ENCODE results near the gene NFASC. TPM values are rescaled to one million over a fixed set of nuclear protein-coding genes. Genes with fewer than 3 reads are reported as not detected.

The NFASC gene
- total and polyA plus RNA-seq, 9 of the 15 experiments (the other 6 are each of a cell fraction or from before 2014, with no cell fraction given) = 0.03 to 0.16 (median 0.06) TPM; not detected in 6

DNA sequence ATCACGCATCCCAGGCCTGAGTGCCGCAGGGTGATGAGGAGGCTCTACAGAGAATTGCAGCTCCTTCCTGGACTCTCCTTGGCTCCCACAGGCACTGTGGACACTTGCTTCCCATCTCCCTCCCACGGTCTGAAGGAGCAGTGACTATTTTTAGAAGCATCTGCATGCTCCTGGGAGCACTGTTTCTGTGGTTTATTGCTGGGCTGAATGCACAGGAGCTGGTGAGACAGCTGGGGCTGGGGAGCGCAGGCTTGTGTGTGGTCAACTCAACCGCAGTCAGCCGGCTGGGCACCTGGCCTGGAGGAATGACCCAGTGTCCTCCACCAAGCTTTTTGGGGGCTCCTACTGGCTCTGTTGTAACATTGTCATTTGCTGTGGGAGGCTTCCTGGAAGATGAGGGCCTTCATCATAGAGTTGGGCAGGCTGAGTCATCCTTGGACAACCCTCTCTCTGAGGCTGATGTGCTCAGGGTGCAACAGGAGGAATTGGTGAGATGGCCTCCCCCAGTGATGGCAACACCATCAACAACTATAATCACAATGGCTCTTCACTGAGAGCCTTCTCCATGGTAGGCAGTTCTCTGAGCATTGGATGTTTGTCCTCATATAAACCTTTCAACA, 1.7 kb downstream of the NFASC start (continued):
- TF ChIP-seq, protein P1, sequence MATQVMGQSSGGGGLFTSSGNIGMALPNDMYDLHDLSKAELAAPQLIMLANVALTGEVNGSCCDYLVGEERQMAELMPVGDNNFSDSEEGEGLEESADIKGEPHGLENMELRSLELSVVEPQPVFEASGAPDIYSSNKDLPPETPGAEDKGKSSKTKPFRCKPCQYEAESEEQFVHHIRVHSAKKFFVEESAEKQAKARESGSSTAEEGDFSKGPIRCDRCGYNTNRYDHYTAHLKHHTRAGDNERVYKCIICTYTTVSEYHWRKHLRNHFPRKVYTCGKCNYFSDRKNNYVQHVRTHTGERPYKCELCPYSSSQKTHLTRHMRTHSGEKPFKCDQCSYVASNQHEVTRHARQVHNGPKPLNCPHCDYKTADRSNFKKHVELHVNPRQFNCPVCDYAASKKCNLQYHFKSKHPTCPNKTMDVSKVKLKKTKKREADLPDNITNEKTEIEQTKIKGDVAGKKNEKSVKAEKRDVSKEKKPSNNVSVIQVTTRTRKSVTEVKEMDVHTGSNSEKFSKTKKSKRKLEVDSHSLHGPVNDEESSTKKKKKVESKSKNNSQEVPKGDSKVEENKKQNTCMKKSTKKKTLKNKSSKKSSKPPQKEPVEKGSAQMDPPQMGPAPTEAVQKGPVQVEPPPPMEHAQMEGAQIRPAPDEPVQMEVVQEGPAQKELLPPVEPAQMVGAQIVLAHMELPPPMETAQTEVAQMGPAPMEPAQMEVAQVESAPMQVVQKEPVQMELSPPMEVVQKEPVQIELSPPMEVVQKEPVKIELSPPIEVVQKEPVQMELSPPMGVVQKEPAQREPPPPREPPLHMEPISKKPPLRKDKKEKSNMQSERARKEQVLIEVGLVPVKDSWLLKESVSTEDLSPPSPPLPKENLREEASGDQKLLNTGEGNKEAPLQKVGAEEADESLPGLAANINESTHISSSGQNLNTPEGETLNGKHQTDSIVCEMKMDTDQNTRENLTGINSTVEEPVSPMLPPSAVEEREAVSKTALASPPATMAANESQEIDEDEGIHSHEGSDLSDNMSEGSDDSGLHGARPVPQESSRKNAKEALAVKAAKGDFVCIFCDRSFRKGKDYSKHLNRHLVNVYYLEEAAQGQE (IDR thresholded peaks at IDR 0.05; ENCODE audit: borderline replicate concordance) = no peak
- TF ChIP-seq, protein P1 (CRISPR knock-in tag; IDR thresholded peaks at IDR 0.05; ENCODE audit: low read depth) = no peak

Measured in K562 (cell line).